Measurements from ENCODE around the gene CFAP44. TPM values are rescaled to one million over a fixed set of nuclear protein-coding genes. Genes with fewer than 3 reads are reported as not detected.

Gene CFAP44
- total RNA-seq, 1 donor from 2014 or later: 10.1 TPM

Other genes starting within 250 kb of the CFAP44 start
- gene BOC, start 229.9 kb downstream of the CFAP44 start, total RNA-seq (ENCODE audit: insufficient read depth, low replicate concordance): 65.5 TPM
- 29.1 TPM for gene SPICE1, start 73.7 kb upstream of the CFAP44 start, total RNA-seq (ENCODE audit: insufficient read depth, low replicate concordance)
- gene SIDT1, start 91.1 kb upstream of the CFAP44 start, total RNA-seq (ENCODE audit: insufficient read depth, low replicate concordance): 19.0 TPM

Measured in umbilical cord (tissue), 1 donor.